GM12878 (cell line): ENCODE results near the gene SLC29A2. TPM values are rescaled to one million over a fixed set of nuclear protein-coding genes. Genes with fewer than 3 reads are reported as not detected.

ENCODE experiments used
- CREB1 ChIP-seq: IDR thresholded peaks from 2 replicates; pipeline ENCODE4 v1.6.1; 2012; ENCODE audit warnings: low read depth, mild to moderate bottlenecking, inconsistent platforms
- EED ChIP-seq: sonication (generic); IDR thresholded peaks from 2 replicates; pipeline ENCODE4 v1.6.1; 2016; ENCODE audit warnings: antibody characterized with exemption, low read depth
- EP300 ChIP-seq, 2 experiments: fragments of 150-350 bp in 1 of 2; IDR thresholded peaks; 2 replicates each; pipeline ENCODE4 v1.6.1; 2011 to 2012; ENCODE audit warnings: low read depth in 2 of 2, low read length in 2 of 2, borderline replicate concordance in 1 of 2, improper control_type of control experiment in 1 of 2, inconsistent platforms in 1 of 2; ENCODE audit not compliant: control insufficient read depth in 1 of 2
- FOXK2 ChIP-seq: fragments of 450-650 bp; IDR thresholded peaks from 2 replicates; pipeline ENCODE4 v1.6.1; 2017; ENCODE audit warnings: mild to moderate bottlenecking, moderate library complexity
- HDAC2 ChIP-seq: fragments of 200-600 bp; sonication (generic); IDR thresholded peaks from 2 replicates; pipeline ENCODE4 v1.6.1; 2017
- IKZF1 ChIP-seq: fragments of 450-650 bp; conservative IDR thresholded peaks from 2 replicates; pipeline ENCODE4 v1.6.1; 2017; ENCODE audit warnings: antibody characterized with exemption, mild to moderate bottlenecking
- MYC ChIP-seq: IDR thresholded peaks from 2 replicates; pipeline ENCODE4 v1.6.1; 2011; ENCODE audit warnings: mild to moderate bottlenecking, low read length, moderate library complexity, inconsistent platforms; ENCODE audit not compliant: insufficient read depth, insufficient replicate concordance, insufficient read length, severe bottlenecking
- PML ChIP-seq: IDR thresholded peaks from 2 replicates; pipeline ENCODE4 v1.6.1; 2012; ENCODE audit warnings: low read length, inconsistent platforms
- RBBP5 ChIP-seq: fragments of 200-600 bp; sonication (generic); conservative IDR thresholded peaks from 2 replicates; pipeline ENCODE4 v1.6.1; 2016
- SMC3 ChIP-seq: IDR thresholded peaks from 2 replicates; pipeline ENCODE4 v1.6.1; 2011; ENCODE audit warnings: low read length, improper control_type of control experiment, borderline replicate concordance
- ZNF207 ChIP-seq: fragments of 450-650 bp; IDR thresholded peaks from 2 replicates; pipeline ENCODE4 v1.6.1; 2014; ENCODE audit warnings: antibody characterized with exemption, mild to moderate bottlenecking, borderline replicate concordance
- polyA plus RNA-seq, 11 experiments: library from polyadenylated mRNA; depleted of rRNA in 4 of 11; unstranded in 6 of 11; stranded (reverse) in 5 of 11; fragments of >200 nt; fragmentation: Nextera tagmentation in 4 of 11; fragmentation: Illumina TruSeq in 1 of 11; extraction: Ambion mirVana in 4 of 11; extraction: Trizol in 1 of 11; gene quantifications; 1 replicate in 1 of 11; 2 replicates in 10 of 11; pipeline versions ENCODE4 v1.2.1 to v1.2.3, GENCODE V29; 2011 to 2016; ENCODE audit warnings: inconsistent platforms in 2 of 11, missing spikeins in 2 of 11, low read depth in 1 of 11
- total RNA-seq, 4 experiments: library from RNA; depleted of rRNA in 3 of 4; stranded (reverse); fragments of >200 nt in 3 of 4; fragmentation: Illumina TruSeq in 1 of 4; extraction: Trizol in 1 of 4; gene quantifications; 2 replicates each; pipeline versions ENCODE4 v1.2.1 to v1.2.3, GENCODE V29; 2013 to 2021
- TF ChIP-seq, protein P1 (sequence below): IDR thresholded peaks from 2 replicates; pipeline ENCODE4 v1.6.1; 2012; ENCODE audit warnings: mild to moderate bottlenecking, low read depth, low read length
- TF ChIP-seq, protein P2 (sequence below): fragments of 450-650 bp; IDR thresholded peaks from 2 replicates; pipeline ENCODE4 v1.6.1; 2016; ENCODE audit warnings: mild to moderate bottlenecking, moderate library complexity, borderline replicate concordance
- TF ChIP-seq, protein P3 (sequence below): fragments of 450-650 bp; IDR thresholded peaks from 2 replicates; pipeline ENCODE4 v1.6.1; 2014; ENCODE audit warnings: mild to moderate bottlenecking
- TF ChIP-seq, protein P4 (sequence below): fragments of 450-650 bp; IDR thresholded peaks from 2 replicates; pipeline ENCODE4 v1.6.1; 2016; ENCODE audit warnings: mild to moderate bottlenecking
- TF ChIP-seq, protein P5 (sequence below): IDR thresholded peaks from 2 replicates; pipeline ENCODE4 v1.6.1; 2012; ENCODE audit warnings: low read depth, low read length, improper control_type of control experiment

Gene SLC29A2
- total and polyA plus RNA-seq, 10 of the 15 experiments (the other 5 are each of a cell fraction or from before 2014, with no cell fraction given) = 0.27 to 7.5 (median 2.2) TPM

DNA sequence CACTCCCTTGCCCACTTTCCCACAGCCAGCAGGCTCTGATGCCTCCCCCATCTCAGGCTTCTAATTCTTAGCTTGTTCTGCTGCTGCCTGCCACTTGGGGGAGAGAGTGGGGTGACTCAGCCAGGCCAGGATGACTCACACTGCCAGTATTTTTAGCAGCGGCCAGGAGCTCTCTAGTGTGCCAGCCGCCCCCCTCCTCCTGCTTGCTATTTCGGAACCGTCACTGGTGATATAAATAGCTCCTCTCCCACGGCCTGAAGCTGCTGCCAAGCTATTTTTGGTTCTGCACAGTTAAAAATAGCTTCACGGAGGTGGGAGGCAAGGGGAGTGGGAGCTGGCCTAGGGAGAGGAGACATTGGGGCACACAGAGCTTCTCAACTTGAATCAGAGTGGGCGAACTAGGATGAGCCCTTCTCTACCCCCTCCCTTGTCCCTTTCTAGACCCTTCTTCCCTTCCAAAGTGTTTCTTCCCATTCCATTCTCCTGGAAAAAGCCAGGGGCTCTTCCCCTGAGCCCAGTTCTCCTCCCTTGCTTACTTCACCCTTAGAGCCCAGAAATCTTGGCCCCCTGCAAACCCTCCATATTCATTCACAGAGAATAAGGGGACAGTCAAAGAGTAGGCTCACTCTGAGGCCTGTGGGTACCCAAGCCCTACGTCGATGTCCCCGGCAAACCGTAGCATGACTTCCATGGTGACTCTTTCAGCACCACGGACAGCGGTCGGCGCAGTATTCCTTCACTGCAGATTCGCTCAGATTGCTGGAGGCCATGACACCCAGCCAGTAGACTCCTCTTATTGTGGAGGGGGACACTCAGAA lies 46.8 kb upstream of the SLC29A2 start (continued):
- no peak for TF ChIP-seq PML
- no peak for TF ChIP-seq RBBP5
- TF ChIP-seq, protein P1, sequence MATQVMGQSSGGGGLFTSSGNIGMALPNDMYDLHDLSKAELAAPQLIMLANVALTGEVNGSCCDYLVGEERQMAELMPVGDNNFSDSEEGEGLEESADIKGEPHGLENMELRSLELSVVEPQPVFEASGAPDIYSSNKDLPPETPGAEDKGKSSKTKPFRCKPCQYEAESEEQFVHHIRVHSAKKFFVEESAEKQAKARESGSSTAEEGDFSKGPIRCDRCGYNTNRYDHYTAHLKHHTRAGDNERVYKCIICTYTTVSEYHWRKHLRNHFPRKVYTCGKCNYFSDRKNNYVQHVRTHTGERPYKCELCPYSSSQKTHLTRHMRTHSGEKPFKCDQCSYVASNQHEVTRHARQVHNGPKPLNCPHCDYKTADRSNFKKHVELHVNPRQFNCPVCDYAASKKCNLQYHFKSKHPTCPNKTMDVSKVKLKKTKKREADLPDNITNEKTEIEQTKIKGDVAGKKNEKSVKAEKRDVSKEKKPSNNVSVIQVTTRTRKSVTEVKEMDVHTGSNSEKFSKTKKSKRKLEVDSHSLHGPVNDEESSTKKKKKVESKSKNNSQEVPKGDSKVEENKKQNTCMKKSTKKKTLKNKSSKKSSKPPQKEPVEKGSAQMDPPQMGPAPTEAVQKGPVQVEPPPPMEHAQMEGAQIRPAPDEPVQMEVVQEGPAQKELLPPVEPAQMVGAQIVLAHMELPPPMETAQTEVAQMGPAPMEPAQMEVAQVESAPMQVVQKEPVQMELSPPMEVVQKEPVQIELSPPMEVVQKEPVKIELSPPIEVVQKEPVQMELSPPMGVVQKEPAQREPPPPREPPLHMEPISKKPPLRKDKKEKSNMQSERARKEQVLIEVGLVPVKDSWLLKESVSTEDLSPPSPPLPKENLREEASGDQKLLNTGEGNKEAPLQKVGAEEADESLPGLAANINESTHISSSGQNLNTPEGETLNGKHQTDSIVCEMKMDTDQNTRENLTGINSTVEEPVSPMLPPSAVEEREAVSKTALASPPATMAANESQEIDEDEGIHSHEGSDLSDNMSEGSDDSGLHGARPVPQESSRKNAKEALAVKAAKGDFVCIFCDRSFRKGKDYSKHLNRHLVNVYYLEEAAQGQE = peak; percentile 96
- no peak for TF ChIP-seq EP300 (IDR thresholded peaks at IDR 0.05; ENCODE audit: borderline replicate concordance in 1 of 2, control insufficient read depth in 1 of 2, low read depth in 2 of 2, low read length in 2 of 2)
- TF ChIP-seq HDAC2 = no peak
- TF ChIP-seq, protein P2, sequence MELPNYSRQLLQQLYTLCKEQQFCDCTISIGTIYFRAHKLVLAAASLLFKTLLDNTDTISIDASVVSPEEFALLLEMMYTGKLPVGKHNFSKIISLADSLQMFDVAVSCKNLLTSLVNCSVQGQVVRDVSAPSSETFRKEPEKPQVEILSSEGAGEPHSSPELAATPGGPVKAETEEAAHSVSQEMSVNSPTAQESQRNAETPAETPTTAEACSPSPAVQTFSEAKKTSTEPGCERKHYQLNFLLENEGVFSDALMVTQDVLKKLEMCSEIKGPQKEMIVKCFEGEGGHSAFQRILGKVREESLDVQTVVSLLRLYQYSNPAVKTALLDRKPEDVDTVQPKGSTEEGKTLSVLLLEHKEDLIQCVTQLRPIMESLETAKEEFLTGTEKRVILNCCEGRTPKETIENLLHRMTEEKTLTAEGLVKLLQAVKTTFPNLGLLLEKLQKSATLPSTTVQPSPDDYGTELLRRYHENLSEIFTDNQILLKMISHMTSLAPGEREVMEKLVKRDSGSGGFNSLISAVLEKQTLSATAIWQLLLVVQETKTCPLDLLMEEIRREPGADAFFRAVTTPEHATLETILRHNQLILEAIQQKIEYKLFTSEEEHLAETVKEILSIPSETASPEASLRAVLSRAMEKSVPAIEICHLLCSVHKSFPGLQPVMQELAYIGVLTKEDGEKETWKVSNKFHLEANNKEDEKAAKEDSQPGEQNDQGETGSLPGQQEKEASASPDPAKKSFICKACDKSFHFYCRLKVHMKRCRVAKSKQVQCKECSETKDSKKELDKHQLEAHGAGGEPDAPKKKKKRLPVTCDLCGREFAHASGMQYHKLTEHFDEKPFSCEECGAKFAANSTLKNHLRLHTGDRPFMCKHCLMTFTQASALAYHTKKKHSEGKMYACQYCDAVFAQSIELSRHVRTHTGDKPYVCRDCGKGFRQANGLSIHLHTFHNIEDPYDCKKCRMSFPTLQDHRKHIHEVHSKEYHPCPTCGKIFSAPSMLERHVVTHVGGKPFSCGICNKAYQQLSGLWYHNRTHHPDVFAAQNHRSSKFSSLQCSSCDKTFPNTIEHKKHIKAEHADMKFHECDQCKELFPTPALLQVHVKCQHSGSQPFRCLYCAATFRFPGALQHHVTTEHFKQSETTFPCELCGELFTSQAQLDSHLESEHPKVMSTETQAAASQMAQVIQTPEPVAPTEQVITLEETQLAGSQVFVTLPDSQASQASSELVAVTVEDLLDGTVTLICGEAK = peak; percentile 27; the same call in 1 of the 2 replicates
- TF ChIP-seq FOXK2 = no peak
- TF ChIP-seq, protein P3, sequence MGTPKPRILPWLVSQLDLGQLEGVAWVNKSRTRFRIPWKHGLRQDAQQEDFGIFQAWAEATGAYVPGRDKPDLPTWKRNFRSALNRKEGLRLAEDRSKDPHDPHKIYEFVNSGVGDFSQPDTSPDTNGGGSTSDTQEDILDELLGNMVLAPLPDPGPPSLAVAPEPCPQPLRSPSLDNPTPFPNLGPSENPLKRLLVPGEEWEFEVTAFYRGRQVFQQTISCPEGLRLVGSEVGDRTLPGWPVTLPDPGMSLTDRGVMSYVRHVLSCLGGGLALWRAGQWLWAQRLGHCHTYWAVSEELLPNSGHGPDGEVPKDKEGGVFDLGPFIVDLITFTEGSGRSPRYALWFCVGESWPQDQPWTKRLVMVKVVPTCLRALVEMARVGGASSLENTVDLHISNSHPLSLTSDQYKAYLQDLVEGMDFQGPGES = no peak
- no peak for TF ChIP-seq CREB1
- peak; percentile 28; the same call in 1 of the 2 replicates for TF ChIP-seq IKZF1
- TF ChIP-seq, protein P4, sequence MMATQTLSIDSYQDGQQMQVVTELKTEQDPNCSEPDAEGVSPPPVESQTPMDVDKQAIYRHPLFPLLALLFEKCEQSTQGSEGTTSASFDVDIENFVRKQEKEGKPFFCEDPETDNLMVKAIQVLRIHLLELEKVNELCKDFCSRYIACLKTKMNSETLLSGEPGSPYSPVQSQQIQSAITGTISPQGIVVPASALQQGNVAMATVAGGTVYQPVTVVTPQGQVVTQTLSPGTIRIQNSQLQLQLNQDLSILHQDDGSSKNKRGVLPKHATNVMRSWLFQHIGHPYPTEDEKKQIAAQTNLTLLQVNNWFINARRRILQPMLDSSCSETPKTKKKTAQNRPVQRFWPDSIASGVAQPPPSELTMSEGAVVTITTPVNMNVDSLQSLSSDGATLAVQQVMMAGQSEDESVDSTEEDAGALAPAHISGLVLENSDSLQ = no peak
- no peak for TF ChIP-seq EED
- no peak for TF ChIP-seq SMC3
- no peak for TF ChIP-seq ZNF207
- TF ChIP-seq, protein P5, sequence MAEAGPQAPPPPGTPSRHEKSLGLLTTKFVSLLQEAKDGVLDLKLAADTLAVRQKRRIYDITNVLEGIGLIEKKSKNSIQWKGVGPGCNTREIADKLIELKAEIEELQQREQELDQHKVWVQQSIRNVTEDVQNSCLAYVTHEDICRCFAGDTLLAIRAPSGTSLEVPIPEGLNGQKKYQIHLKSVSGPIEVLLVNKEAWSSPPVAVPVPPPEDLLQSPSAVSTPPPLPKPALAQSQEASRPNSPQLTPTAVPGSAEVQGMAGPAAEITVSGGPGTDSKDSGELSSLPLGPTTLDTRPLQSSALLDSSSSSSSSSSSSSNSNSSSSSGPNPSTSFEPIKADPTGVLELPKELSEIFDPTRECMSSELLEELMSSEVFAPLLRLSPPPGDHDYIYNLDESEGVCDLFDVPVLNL = no peak
- TF ChIP-seq MYC = no peak
